Purkinje cell (primary cell): ENCODE data around the gene KLHDC3. TPM values are rescaled to one million over a fixed set of nuclear protein-coding genes. Genes with fewer than 3 reads are reported as not detected.

Experiments used
- polyA plus RNA-seq: library from polyadenylated mRNA; unstranded; fragments of >200 nt; fragmentation: Nextera tagmentation; gene quantifications from 2 replicates; pipeline ENCODE4 v1.2.1, GENCODE V29; 2014

KLHDC3 gene
- polyA plus RNA-seq: 23.8 and 31.7 TPM in 2 replicates

DNA sequence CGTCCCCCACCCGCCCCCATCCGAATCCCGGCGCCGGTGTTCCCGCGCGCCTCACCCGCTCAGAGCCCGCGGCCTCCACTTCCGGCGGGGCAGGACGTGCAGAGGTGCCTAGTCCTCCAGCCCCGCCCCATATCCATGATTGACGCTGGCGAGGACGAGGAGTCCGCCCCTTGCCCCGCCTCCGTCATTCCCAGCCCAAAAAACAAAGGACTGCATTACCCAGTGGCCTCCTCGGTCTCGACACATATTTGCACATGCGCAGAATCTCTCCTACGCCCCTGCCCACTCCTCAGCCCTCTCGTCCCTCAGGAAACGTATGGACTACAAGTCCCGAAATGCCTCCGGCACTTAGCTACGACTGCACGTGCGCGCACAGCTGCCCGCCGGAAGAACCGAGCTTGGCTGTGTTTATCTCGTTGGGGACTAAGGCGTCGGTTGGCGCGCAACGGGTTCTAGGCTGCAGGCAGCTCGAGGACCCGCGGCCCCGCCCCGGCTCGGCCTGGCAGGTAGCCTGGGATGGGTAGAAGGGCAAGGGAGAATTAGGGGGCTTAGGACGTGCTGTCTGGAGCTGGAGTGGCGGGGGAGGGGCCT lies at the start of gene KLHDC3, which contains the start of gene MEA1:
TSS of gene KLHDC3 (plus strand) at position 407 of the 591 bp plus-strand sequence. CDS start 2,944 bp downstream, outside the sequence.
TSS of gene MEA1 (minus strand) at position 104 of the 591 bp plus-strand sequence. CDS start 133 bp downstream, outside the sequence.

DNA sequence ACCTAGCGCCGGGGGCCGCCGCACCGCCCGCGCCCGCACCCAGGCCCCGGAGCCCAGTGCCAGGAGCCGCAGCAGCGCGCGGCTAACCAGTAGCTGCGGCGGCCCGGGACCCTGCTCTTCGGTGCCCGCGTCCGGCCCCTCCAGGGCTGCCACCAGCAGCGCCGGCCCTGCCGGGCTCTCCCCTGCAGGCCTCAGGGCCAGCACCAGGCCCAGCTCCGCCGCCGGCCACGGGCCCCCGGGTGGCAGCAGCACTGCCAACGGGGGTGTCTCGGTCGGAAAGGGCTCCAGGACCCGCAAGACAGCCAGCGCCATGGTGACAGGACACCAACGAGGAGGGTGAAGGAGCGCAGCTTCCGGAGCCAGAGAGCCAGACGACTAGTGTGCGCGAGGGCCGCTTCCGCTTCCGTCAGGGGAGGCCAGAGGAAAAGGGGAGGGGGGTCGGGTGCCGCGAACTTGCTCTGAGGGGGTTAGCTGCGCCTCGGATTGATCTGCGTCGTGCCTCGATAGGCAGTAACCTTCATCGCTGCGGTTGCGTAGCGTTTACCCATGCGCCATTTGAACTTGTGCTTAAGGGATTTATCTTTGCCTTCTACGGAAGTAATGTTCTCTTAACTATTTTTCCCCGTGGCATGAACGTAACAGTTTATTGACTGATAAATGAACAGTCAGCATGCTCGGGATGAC lies 35.1 kb upstream of the KLHDC3 start, which contains the start of gene PEX6:
TSS of gene PEX6 (minus strand) at position 343 of the 684 bp plus-strand sequence. CDS start at position 312, 31 bp downstream.

GRCh38 chr6:42984001-42984923 lies 29.8 kb upstream of the KLHDC3 start, which contains the start of gene PPP2R5D:
PPP2R5D (plus strand) TSS chr6:42984570; CDS start chr6:42984678, 108 bp downstream.

DNA sequence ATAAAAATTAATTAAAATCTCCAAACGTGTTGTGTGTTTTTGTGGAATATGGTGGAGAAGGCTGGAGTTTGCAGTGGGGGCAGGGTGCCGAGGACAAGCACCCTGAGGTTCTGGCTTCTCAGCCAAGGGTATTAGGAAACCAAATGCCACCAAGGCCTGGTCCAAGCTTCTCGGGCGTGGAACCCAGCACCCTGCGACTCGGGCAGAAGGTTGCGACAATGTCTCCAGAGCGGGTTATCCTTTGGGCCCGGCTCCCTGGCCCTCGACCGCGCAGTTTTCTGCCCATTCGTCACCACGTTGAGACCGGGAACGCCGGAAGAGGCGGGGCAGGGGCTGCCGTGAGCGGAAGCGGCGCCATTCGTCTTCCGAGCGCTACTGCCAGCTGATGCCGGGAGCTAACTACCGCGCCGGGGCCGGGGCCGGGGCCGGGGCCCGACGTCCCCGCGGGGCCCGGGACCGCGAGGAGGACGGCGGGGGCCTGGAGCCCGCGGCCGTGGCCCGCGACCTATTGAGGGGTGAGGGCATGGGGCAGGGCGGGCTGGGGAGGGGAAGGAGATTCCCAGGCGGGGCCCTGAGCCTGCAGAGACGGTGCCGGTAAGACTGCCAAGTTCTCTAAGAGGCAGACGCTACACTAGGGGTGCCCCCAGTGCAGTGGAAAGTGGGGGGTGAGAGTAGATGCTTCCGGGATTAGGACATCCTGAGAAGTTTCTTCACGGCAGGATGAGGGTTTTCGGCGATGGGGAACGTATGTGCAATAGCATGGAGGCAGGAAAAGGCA lies 7.4 kb downstream of the KLHDC3 start, which contains the start of gene RRP36:
TSS of gene RRP36 (plus strand) at position 354 of the 778 bp plus-strand sequence. CDS start at position 386, 32 bp downstream.

DNA sequence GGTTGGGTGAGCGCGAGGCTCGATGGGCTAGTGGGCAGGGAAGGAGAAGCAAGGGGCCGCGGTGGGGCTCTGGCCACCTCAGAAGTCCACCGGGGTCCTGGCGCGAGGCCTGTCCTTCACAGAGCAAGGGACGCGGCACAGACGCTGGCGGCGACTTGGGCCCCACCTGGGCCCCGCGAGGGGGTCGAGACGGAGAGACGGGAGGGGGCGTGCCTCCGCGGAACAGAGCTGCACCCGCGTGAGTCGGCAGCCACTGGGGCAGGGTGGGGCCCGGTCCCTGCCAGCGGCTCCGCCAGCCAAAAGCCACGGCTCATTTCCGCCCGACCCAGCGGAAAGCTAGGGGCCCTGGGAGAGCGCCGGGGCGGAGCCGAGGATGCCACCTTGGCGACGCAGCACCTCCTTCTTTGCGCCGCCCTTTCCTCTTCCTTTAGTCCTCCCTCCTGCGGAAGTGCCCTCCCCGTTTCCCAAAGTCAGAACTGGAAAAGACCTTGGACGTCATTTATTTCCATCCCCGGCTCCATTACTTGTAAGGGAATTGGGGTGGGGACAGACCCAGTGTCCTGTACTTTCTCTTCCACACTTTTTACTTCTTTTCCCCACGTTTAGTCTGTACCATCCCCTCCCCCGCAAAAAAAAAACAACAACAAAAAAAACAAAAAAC lies 39.6 kb downstream of the KLHDC3 start, which contains the start of gene CUL7:
TSS of gene CUL7 (minus strand) at position 307 of the 661 bp plus-strand sequence. CDS start 1,063 bp downstream, outside the sequence.

DNA sequence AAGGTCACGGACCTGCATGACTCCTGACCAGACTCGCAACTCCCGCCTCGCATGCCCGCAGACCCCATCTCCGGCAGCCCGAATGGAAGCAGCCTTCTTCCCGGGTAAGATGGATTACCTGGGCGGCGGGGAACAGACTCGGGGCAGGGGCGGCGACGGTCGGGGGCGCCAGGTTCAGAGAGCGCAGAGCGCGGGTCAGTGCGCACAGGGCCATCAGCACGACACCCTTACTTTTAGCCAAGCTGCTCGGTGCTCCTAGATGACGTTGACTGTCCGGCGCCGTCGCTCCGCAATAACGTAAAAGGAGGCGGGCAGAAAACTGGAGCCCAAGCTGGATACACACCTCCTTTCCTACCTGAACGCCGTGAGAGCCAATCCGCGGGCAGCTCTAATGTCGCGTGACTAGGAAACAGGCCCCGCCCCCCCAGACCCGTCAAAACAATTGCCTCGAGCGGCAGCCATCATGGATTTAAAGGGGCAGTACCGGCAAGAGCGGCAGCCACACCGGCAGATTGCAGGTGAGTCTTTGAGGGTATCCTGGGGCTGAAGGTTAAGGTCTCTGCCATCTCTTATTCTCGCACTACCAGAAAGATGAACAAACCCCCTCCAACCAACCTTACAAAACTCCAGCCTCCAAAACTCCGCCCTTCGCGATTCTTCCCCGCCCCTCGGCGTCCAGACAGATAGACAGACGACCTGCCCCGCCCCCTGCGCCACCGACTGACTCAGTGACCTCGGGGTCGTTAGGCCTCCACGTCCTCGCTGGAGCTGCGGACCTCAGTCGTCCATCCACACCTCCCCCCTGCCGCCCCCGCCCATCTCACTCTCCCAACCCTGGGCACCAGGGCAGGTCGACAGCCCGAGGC lies 45.4 kb downstream of the KLHDC3 start, which contains the start of the genes KLC4 and MRPL2:
TSS of gene KLC4 (plus strand) at position 464 of the 866 bp plus-strand sequence. CDS start 1,705 bp downstream, outside the sequence.
TSS of gene MRPL2 (minus strand) at position 267 of the 866 bp plus-strand sequence. CDS start at position 214, 53 bp downstream.

Other genes starting within 250 kb of the KLHDC3 start
- 6.3 and 7.1 TPM in 2 replicates for gene BICRAL, start 232.2 kb upstream of the KLHDC3 start, polyA plus RNA-seq
- 59.4 and 89.5 TPM in 2 replicates for gene RPL7L1, start 134.6 kb upstream of the KLHDC3 start, polyA plus RNA-seq
- not detected in 2 replicates for gene PTCRA, start 98.2 kb upstream of the KLHDC3 start, polyA plus RNA-seq
- gene CNPY3, start 84.8 kb upstream of the KLHDC3 start, polyA plus RNA-seq: 10.8 and 13.8 TPM in 2 replicates
- gene GNMT, start 53.5 kb upstream of the KLHDC3 start, polyA plus RNA-seq: 0.85 TPM in 1 of 2 replicates, not detected in the other
- 1.8 and 3.6 TPM in 2 replicates for gene PEX6, start 35.1 kb upstream of the KLHDC3 start, polyA plus RNA-seq
- gene PPP2R5D, start 29.7 kb upstream of the KLHDC3 start, polyA plus RNA-seq: 14.2 and 30.0 TPM in 2 replicates
- 163 and 191 TPM in 2 replicates for gene MEA1, start 303 bp upstream of the KLHDC3 start, polyA plus RNA-seq
- gene RRP36, start 7.4 kb downstream of the KLHDC3 start, polyA plus RNA-seq: 26.2 and 30.9 TPM in 2 replicates
- gene CUL7, start 39.6 kb downstream of the KLHDC3 start, polyA plus RNA-seq: 0.74 and 2.5 TPM in 2 replicates
- 48.1 and 61.6 TPM in 2 replicates for gene MRPL2, start 45.2 kb downstream of the KLHDC3 start, polyA plus RNA-seq
- 7.8 and 17.5 TPM in 2 replicates for gene KLC4, start 45.4 kb downstream of the KLHDC3 start, polyA plus RNA-seq
- not detected in 2 replicates for gene PTK7, start 62.1 kb downstream of the KLHDC3 start, polyA plus RNA-seq
- 0.74 and 0.99 TPM in 2 replicates for gene SRF, start 157.0 kb downstream of the KLHDC3 start, polyA plus RNA-seq
- gene CUL9, start 167.9 kb downstream of the KLHDC3 start, polyA plus RNA-seq: 2.7 and 5.5 TPM in 2 replicates
- gene DNPH1, start 215.2 kb downstream of the KLHDC3 start, polyA plus RNA-seq: 8.7 and 9.2 TPM in 2 replicates
- gene TTBK1, start 229.2 kb downstream of the KLHDC3 start, polyA plus RNA-seq: 0.62 and 0.66 TPM in 2 replicates